ENCODE measurements around the gene XYLT1.
"Not testable (repeated sequence)": the region's sequence is repeated elsewhere in the genome, so short reads cannot be mapped to it uniquely, and the experiment has no call there.

The XYLT1 gene

GRCh38 chr16:17335406-17335805 lies 135.4 kb downstream of the XYLT1 start:
- DNase-seq: not testable (repeated sequence)

DNA sequence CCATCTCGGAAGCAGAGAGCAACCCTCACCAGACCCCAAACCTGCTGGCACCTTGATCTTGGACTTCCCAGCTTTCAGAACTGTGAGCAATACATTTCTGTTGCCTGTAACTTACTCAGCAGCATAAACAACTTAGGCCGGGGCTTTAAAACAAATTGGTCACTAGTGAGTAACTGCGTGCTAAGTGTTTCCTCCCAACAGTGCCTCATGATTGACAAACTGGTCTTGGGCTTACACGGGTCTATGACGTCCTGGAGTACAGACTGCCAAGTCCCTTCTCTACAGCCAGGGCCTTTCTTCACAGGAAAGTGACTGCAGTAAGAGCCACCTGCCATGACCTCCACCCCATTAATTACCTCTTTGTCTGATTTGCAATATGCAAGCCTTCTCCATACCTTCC lies 136.7 kb downstream of the XYLT1 start:
- DNase-seq: no peak

GRCh38 chr16:17333229-17333628 lies 137.5 kb downstream of the XYLT1 start:
- DNase-seq: no peak

GRCh38 chr16:17331991-17332390 lies 138.8 kb downstream of the XYLT1 start:
- no peak for DNase-seq

DNA sequence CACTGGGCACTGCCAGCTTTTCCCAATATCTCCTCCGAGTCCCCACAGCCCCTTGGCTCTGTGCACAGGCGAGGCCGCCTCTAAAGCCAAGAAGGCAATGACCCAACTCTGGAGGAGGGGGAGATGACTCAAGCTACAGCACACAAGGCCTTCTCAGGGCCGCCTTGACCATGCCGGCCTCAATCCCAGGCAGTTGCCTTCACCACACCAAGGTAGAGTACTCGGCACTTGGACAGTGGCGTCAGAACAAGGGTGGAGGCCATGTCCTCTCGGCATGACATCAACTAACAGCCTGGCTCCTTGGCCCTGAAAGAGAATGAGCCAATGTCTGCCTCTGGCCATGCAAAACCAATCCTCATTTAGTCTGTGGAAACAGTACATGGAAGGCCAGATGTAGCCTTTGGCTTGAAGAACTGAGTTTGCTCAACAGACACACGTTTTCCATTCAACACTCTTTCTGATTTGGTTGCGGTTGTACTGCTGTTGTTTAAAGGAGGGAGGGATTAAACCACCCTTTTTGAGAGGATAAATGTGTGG lies 139.6 kb downstream of the XYLT1 start:
- DNase-seq: no peak

DNA sequence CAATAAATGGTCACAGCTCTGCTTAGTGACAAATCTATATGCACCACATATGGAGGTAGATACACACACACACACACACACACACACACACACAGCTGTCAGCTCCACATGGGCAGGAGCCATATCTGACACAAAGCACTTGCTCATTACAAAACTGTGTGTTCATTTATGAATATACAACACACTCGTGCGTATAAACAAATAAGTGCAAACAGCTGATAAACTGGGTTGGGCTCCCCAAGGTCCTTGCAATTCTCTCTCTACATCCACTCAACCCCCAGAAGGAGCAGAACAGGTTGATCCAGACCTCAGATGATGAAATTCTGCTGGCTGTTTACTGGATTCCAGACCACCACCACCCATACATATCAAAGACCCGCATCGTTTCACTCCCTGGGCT lies 140.7 kb downstream of the XYLT1 start:
- no peak for DNase-seq

DNA sequence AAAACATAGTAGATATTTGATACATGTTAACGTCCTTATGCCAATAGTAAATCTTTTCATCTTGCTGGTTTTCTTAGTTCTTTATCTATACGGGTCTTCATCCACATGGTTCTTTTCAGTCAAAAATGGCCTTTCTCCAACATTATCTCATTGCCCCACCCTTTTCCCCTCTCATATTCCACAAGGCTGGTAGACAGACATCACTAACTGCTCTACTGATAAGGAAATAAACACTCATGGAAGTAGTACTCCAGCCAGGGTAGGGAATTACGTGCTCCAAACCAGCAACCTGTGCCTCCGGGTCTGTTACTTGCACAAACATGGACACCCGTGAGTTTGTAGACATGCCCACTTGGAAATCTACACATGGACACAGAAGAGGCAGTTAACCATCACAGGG lies 141.4 kb downstream of the XYLT1 start:
- no peak for DNase-seq

GRCh38 chr16:17328932-17329331 lies 141.8 kb downstream of the XYLT1 start:
- no peak for DNase-seq

DNA sequence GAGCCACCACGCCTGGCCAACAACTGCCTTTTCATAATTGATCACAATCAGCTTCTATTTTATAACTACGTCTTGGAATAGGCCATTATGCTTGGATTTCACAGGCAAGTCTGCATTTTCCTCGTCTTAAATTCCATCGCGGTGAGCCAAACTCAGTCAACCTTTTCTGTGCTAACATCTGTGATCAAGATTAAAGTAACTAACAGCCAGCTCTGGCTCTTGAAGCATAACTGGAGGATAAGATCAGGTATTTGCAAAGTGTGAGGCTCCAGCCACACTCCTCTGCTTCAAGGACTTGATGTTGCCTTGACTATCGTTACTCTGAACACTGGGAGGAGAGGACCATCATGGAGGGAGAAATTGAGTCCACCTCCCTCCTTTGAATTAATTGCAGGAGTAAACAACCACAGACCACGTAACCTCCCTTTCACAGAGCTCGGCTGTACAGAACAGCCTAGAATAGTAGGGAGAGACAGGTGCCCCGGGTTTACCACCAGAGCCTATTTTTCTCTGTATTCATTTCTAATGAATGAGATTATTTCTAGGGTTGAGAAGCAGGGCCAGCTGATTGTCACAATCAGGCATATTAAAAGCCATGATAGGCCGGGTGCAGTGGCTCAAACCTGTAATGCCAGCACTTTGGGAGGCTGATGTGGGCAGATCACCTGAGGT lies 143.0 kb downstream of the XYLT1 start:
- peak; percentile 18 for DNase-seq

DNA sequence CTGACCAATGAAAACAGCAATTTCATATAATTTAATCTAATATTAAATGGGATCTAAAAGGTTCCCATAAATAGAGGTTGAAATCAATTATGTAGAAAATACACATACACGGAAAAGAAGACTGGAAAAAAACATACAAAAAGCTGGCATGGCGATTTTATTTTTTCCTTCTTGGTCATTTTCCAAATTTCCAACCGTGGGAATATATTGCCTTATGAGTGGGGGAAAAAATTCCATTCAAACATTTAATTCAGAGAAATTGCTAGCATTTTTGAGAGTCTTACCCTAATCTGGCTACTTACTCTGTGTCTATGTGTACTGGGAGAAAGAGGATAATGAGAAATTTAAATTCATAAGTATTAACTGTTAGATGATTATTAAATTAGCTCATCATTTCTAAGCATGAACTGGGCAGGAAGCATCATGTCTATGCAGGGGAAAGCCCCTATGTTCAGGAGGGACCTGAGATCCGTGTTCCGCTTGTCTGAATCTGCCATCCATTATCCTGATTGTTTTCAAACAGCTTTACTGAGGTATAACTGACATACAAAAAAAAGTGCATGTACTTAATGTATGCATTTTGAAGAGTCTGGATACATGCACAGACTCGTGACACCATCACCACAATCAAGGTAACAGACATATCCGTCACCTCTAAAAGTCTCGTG lies 145.2 kb downstream of the XYLT1 start:
- no peak for DNase-seq

DNA sequence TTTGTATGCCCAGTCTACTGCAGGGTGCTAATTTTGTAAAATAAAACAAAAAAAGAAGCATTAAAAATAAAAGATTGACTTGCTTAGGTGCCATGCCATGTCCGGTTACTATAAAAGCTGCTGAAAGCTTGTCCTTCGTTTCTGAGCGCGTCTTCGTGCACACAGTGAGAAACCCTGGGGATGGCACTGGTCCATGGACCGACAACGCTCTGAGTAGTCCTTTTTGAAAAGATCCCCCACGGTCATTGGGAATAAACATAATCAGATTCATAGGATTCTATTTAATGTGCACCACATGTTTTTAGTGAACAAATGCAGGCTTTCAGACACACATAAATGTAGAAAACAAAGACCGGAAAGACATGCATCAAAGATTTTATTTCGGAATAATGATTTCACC lies 146.3 kb downstream of the XYLT1 start:
- DNase-seq: no peak

DNA sequence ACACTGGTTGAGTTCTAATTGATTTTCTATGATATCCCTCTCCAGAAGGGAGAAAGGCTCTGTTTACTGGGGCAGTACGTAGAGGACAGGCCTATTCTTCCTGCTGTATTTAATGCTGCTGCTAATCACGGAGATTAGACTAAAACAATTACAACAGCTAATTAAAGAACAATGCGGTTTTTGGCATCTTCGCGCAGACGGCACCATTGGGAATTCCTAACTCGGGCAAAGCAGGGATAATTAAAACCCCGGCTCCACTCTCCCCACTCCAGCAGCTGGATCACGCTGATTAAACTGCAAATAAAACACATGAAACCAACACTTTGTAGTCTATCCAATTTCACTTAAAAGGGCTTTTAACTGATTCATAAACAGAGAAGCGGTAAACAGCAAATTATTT lies 147.6 kb downstream of the XYLT1 start:
- no peak for DNase-seq

DNA sequence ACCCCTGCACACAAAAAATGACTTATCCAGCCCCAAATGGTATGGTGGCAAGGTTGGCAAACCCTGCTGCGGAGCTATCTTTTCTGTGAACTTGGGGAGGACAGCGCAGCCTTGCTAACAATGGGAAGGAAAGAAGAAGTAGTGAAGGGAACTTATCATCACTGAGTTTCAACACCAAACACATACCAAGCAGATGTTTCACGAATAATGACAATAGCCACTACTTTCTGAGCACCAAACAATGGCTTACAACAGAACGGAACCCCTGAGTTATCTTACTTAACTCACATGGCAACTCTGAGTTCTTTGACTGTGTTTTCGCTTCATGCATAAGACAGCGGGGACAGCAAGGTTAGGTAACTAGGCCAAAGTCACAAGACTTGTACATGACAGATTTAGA lies 148.9 kb downstream of the XYLT1 start:
- DNase-seq: no peak

- DNase-seq: no peak
Observed at GRCh38 chr16:17320009-17320408, 150.8 kb downstream of the XYLT1 start.

DNA sequence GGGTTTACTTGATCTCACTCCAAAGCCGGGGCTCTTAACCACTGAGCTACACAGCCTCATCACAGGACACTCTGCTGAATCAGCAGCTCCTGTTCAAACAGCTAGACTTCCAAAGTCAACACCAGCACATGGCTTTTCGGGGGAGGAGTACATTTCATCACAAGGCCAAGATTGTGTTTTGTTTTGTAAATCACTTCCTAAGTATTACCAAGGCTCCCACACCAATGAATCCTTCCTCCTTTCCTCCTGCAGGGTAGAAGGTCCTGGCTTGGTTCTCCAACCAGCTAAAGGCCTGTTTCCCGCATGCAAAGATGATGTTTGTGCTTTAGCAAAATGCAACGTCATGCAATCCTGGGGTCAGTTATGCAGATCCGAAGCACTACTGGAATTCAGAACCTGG lies 152.5 kb downstream of the XYLT1 start:
- DNase-seq: no peak

DNA sequence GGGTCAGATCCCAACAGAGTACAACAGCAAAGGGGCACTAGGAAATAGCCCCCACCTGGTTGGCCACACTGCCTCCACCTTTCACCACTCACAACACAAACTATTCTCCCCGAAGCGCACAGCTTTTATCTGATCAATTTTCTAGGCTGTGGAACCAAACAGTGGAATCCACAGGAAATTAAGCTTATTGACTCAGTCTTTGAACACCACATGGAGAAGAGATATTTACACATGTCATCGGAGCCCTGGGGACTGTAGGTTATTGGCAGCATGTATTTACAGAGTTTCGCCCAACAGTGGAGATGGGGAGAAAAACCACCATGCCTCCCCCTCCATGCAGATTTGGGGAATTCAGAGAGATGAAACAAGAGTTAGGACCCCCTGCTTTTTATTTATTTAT lies 154.8 kb downstream of the XYLT1 start:
- no peak for DNase-seq

GRCh38 chr16:17313793-17314547 lies 156.8 kb downstream of the XYLT1 start:
- no peak for DNase-seq

GRCh38 chr16:17313085-17313611 lies 157.6 kb downstream of the XYLT1 start:
- peak; percentile 19 for DNase-seq

- no peak for DNase-seq
Observed at GRCh38 chr16:17312094-17312710, 158.6 kb downstream of the XYLT1 start.

GRCh38 chr16:17311333-17312093 lies 159.2 kb downstream of the XYLT1 start:
- DNase-seq: no peak

DNA sequence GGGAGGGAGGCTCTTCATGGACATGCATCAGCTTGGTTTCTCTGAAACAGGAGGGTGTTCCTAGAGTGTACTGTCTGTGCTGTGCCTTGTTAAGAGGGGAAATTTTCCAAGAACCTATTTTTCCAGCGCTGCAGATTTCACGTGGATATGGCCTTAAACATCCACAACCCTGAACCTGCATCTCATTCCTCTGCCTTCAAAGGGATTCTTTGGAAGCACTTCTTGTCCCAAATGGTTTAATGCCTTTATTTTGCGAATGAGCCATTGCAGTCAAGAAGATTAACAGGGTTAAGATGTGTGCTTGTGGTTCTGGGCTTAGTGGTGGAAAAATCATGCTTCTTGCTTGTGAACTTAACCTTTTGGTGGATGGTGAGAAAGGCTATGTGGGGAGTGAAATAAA lies 161.2 kb downstream of the XYLT1 start:
- no peak for DNase-seq

GRCh38 chr16:17308186-17308585 lies 162.6 kb downstream of the XYLT1 start:
- no peak for DNase-seq

Measured in right kidney (tissue), 1 donor.